Neural crest cell (in vitro differentiated cells): ENCODE data around the gene PPT1. TPM values are rescaled to one million over a fixed set of nuclear protein-coding genes. Genes with fewer than 3 reads are reported as not detected.

ENCODE experiments used
- DNase-seq: peaks from one replicate; pipeline ENCODE4 v3.0.0; 2021; ENCODE audit warnings: low read depth, mixed read lengths, low spot score
- H3K27ac Mint-ChIP-seq: one replicate; pipeline ENCODE4 v1.8.0; 2021; ENCODE audit warnings: mild to moderate bottlenecking, mixed read lengths; ENCODE audit not compliant: unreplicated experiment
- H3K27me3 Mint-ChIP-seq: 2 replicates; pipeline ENCODE4 v1.8.0; 2021; ENCODE audit warnings: low read depth, mild to moderate bottlenecking, mixed read lengths
- H3K36me3 Mint-ChIP-seq: 2 replicates; pipeline ENCODE4 v1.8.0; 2021; ENCODE audit warnings: low read depth, mild to moderate bottlenecking, mixed read lengths
- H3K4me1 Mint-ChIP-seq: 2 replicates; pipeline ENCODE4 v1.8.0; 2021; ENCODE audit warnings: mixed read lengths
- H3K4me3 Mint-ChIP-seq: one replicate; pipeline ENCODE4 v1.8.0; 2021; ENCODE audit warnings: mild to moderate bottlenecking, mixed read lengths
- H3K9me3 Mint-ChIP-seq: 2 replicates; pipeline ENCODE4 v1.8.0; 2021; ENCODE audit warnings: mixed read lengths
- CTCF ChIP-seq: fragments of 200-600 bp; sonication (generic); conservative IDR thresholded peaks from 2 replicates; pipeline ENCODE4 v1.5.0; 2021; ENCODE audit warnings: antibody characterized with exemption, mild to moderate bottlenecking
- total RNA-seq: library from RNA; stranded (reverse); gene quantifications from 2 replicates; pipeline ENCODE4 v1.2.1, GENCODE V29; 2021

Gene PPT1
- total RNA-seq, 1 donor from 2014 or later = 95.4 TPM

GRCh38 chr1:40030528-40031135 lies 66.4 kb downstream of the PPT1 start:
- DNase-seq = no peak
- H3K27me3 Mint-ChIP-seq = peaks cover 5% of the 10 kb centered on the region
- H3K27ac Mint-ChIP-seq = no peak overlapping the region
- H3K4me3 Mint-ChIP-seq = no peak overlapping the region
- H3K4me1 Mint-ChIP-seq = peaks cover 4% of the 10 kb centered on the region
- no peaks in the 10 kb centered on the region for H3K36me3 Mint-ChIP-seq
- TF ChIP-seq CTCF = no peak
- H3K9me3 Mint-ChIP-seq = no peaks in the 10 kb centered on the region

GRCh38 chr1:40029608-40030007 lies 67.4 kb downstream of the PPT1 start:
- no peak overlapping the region for H3K4me3 Mint-ChIP-seq
- H3K9me3 Mint-ChIP-seq = no peaks in the 10 kb centered on the region
- TF ChIP-seq CTCF = no peak
- no peak for DNase-seq
- H3K4me1 Mint-ChIP-seq = peaks cover 4% of the 10 kb centered on the region
- H3K36me3 Mint-ChIP-seq = no peaks in the 10 kb centered on the region
- H3K27ac Mint-ChIP-seq = no peak overlapping the region
- peaks cover 5% of the 10 kb centered on the region for H3K27me3 Mint-ChIP-seq

- TF ChIP-seq CTCF = no peak
- Mint-ChIP-seq H3K4me3 (no peak overlapping the region), H3K9me3 (no peaks in the 10 kb centered on the region), H3K4me1 (peaks cover 4% of the 10 kb centered on the region), H3K36me3 (no peaks in the 10 kb centered on the region), H3K27ac (no peak overlapping the region), H3K27me3 (peaks cover 5% of the 10 kb centered on the region)
- DNase-seq = no peak
Measured at GRCh38 chr1:40027647-40028046, 69.4 kb downstream of the PPT1 start.

GRCh38 chr1:40024671-40025070 lies 72.4 kb downstream of the PPT1 start:
- H3K36me3 Mint-ChIP-seq = no peaks in the 10 kb centered on the region
- DNase-seq = no peak
- H3K9me3 Mint-ChIP-seq = no peaks in the 10 kb centered on the region
- no peak overlapping the region for H3K4me3 Mint-ChIP-seq
- H3K4me1 Mint-ChIP-seq = no peaks in the 10 kb centered on the region
- no peak for TF ChIP-seq CTCF
- peaks cover 4% of the 10 kb centered on the region for H3K27me3 Mint-ChIP-seq
- H3K27ac Mint-ChIP-seq = no peak overlapping the region

GRCh38 chr1:40023379-40023944 lies 73.6 kb downstream of the PPT1 start:
- no peak for TF ChIP-seq CTCF
- Mint-ChIP-seq H3K36me3 (no peaks in the 10 kb centered on the region), H3K27ac (no peak overlapping the region), H3K27me3 (no peaks in the 10 kb centered on the region), H3K4me3 (no peak overlapping the region), H3K9me3 (no peaks in the 10 kb centered on the region), H3K4me1 (no peaks in the 10 kb centered on the region)
- no peak for DNase-seq

Other genes with a start within 250 kb of the PPT1 start
- gene TRIT1, start 213.7 kb downstream of the PPT1 start, total RNA-seq = 35.4 and 35.9 TPM in 2 replicates
- 23.0 and 25.8 TPM in 2 replicates for gene MYCL, start 195.3 kb downstream of the PPT1 start, total RNA-seq
- 20.9 and 23.8 TPM in 2 replicates for gene MFSD2A, start 142.1 kb downstream of the PPT1 start, total RNA-seq
- gene CAP1, start 56.5 kb downstream of the PPT1 start, total RNA-seq = 213 TPM in 2 replicates
- gene RLF, start 64.1 kb upstream of the PPT1 start, total RNA-seq = 24.0 and 26.5 TPM in 2 replicates
- gene TMCO2, start 150.7 kb upstream of the PPT1 start, total RNA-seq = not detected in 2 replicates
- 34.7 and 35.6 TPM in 2 replicates for gene ZMPSTE24, start 161.0 kb upstream of the PPT1 start, total RNA-seq
- 9.0 and 10.2 TPM in 2 replicates for gene COL9A2, start 220.0 kb upstream of the PPT1 start, total RNA-seq